ENCODE measurements around the gene SLC23A2.

DNA sequence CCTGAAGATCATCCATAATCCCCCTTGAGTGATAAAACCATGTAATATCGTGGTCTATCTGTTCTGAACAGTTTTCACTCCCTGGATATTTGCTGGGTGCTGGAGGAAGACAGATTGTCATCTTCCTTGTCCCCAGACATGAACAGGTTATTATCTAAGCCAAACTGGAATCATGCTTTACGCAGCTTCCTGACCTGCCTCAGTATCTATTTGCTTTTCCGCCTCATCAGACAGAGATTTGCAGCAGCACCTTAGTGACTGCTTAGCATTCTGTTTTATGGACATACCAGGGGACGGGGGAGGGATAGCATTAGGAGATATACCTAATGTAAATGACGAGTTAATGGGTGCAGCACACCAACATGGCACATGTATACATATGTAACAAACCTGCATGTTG is 124.6 kb downstream of the SLC23A2 start:
- TF ChIP-seq POLR2AphosphoS5 (IDR thresholded peaks at IDR 0.05; ENCODE audit: borderline replicate concordance, low read depth, low read length) (no peak), EZH2 (IDR thresholded peaks at IDR 0.05) (no peak), FOXP2 (optimal IDR thresholded peaks at IDR 0.05; ENCODE audit: control extremely low read depth, extremely low read length, insufficient read depth) (no peak)

Data from SK-N-MC (cell line).